Loucy (cell line): ENCODE data around the gene LY6G6F.

Source experiments
- H2AFZ ChIP-seq: fragments of 200-600 bp; sonication (generic); 2 replicates; pipeline ENCODE4 v1.6.0; 2016; ENCODE audit warnings: antibody characterized with exemption, mild to moderate bottlenecking, low read length, moderate library complexity
- H3F3A ChIP-seq: fragments of 200-600 bp; 2 replicates; pipeline ENCODE4 v1.6.0; 2016; ENCODE audit warnings: antibody characterized with exemption, low read depth, mild to moderate bottlenecking
- H3K27me3 ChIP-seq: fragments of 200-600 bp; sonication (generic); 2 replicates; pipeline ENCODE4 v1.6.1; 2014; ENCODE audit warnings: low read length, mild to moderate bottlenecking; ENCODE audit not compliant: insufficient read depth, poor library complexity, severe bottlenecking
- H3K36me3 ChIP-seq: fragments of 200-600 bp; sonication (generic); 2 replicates; pipeline ENCODE4 v1.6.1; 2016; ENCODE audit warnings: low read length; ENCODE audit not compliant: insufficient read depth
- H3K4me1 ChIP-seq: fragments of 200-600 bp; sonication (generic); 2 replicates; pipeline ENCODE4 v1.5.1; 2014; ENCODE audit warnings: low read length, mild to moderate bottlenecking; ENCODE audit not compliant: insufficient read depth, poor library complexity, severe bottlenecking
- H3K4me2 ChIP-seq: fragments of 200-600 bp; sonication (generic); 2 replicates; pipeline ENCODE4 v1.6.0; 2014; ENCODE audit warnings: antibody characterized with exemption, low read length, low read depth, mild to moderate bottlenecking; ENCODE audit not compliant: poor library complexity, severe bottlenecking
- H3K4me3 ChIP-seq: fragments of 200-600 bp; sonication (generic); 2 replicates; pipeline ENCODE4 v1.5.1; 2014; ENCODE audit warnings: low read length, mild to moderate bottlenecking, mixed read lengths; ENCODE audit not compliant: poor library complexity, severe bottlenecking
- H3K79me2 ChIP-seq: fragments of 200-600 bp; sonication (generic); 2 replicates; pipeline ENCODE4 v1.6.1; 2014; ENCODE audit warnings: low read length; ENCODE audit not compliant: insufficient read depth
- H3K9ac ChIP-seq: fragments of 200-600 bp; sonication (generic); 2 replicates; pipeline ENCODE4 v1.6.0; 2014; ENCODE audit warnings: mild to moderate bottlenecking, low read depth, low read length, moderate library complexity; ENCODE audit not compliant: poor library complexity, severe bottlenecking
- H3K9me2 ChIP-seq: fragments of 200-600 bp; sonication (generic); replicated peaks from 2 replicates; pipeline ENCODE4 v1.6.1; 2016; ENCODE audit warnings: low read depth, low read length, mixed read lengths
- H3K9me3 ChIP-seq: fragments of 200-600 bp; sonication (generic); 2 replicates; pipeline ENCODE4 v1.6.1; 2014; ENCODE audit warnings: mild to moderate bottlenecking, antibody characterized with exemption, low read length, low read depth; ENCODE audit not compliant: insufficient read depth
- H4K20me1 ChIP-seq: fragments of 200-600 bp; sonication (generic); 2 replicates; pipeline ENCODE4 v1.6.0; 2014; ENCODE audit warnings: antibody characterized with exemption, low read length, mild to moderate bottlenecking; ENCODE audit not compliant: insufficient read depth, poor library complexity, severe bottlenecking
- CTCF ChIP-seq: fragments of 200-600 bp; sonication (generic); conservative IDR thresholded peaks from 2 replicates; pipeline ENCODE4 v1.5.1; 2014; ENCODE audit warnings: mild to moderate bottlenecking, antibody characterized with exemption, low read length
- EZH2phosphoT487 ChIP-seq: fragments of 200-600 bp; IDR thresholded peaks from 2 replicates; pipeline ENCODE4 v1.6.1; 2018; ENCODE audit warnings: antibody characterized with exemption, mild to moderate bottlenecking, moderate library complexity, borderline replicate concordance

The LY6G6F gene

GRCh38 chr6:31676904-31677303, 29.8 kb upstream of the LY6G6F start:
- Histone ChIP-seq H3K9me3 (no peaks in the 10 kb centered on the region), H3K4me1 (peaks cover 8% of the 10 kb centered on the region), H3K27me3 (no peaks in the 10 kb centered on the region), H3K4me2 (no peak overlapping the region), H3K9ac (no peak overlapping the region), H3F3A (no peaks in the 10 kb centered on the region), H3K4me3 (no peak overlapping the region), H3K9me2 (no peaks in the 10 kb centered on the region), H3K79me2 (no peaks in the 10 kb centered on the region), H2AFZ (no peak overlapping the region), H3K36me3 (peaks cover 6% of the 10 kb centered on the region; the same call in 1 of the 2 replicates), H4K20me1 (no peaks in the 10 kb centered on the region)
- TF ChIP-seq EZH2phosphoT487, result no peak

- peaks cover 3% of the 10 kb centered on the region; the same call in 1 of the 2 replicates for H3K36me3 ChIP-seq
- TF ChIP-seq CTCF (no peak), EZH2phosphoT487 (no peak)
- no peak overlapping the region for H3K4me3 ChIP-seq
- H3K27me3 ChIP-seq, result no peaks in the 10 kb centered on the region
- H3K4me1 ChIP-seq, result peaks cover 8% of the 10 kb centered on the region
- no peaks in the 10 kb centered on the region for H3F3A ChIP-seq
- no peak overlapping the region for H3K4me2 ChIP-seq
- no peak overlapping the region for H3K9ac ChIP-seq
- H3K79me2 ChIP-seq, result no peaks in the 10 kb centered on the region
- H2AFZ ChIP-seq, result no peak overlapping the region
- H3K9me2 ChIP-seq, result no peaks in the 10 kb centered on the region
- H3K9me3 ChIP-seq, result no peaks in the 10 kb centered on the region
- H4K20me1 ChIP-seq, result no peaks in the 10 kb centered on the region
Observed at GRCh38 chr6:31677955-31678354, 28.7 kb upstream of the LY6G6F start.

- Histone ChIP-seq H3K4me2 (no peak within 1 kb of the TSS), H2AFZ (no peak within 1 kb of the TSS), H3K4me3 (no peak within 1 kb of the TSS)
Observed at GRCh38 chr6:31680226-31681134, 26.2 kb upstream of the LY6G6F start, which contains the start of gene LY6G5C. Gene LY6G5C (minus strand): TSS chr6:31681067. CDS start chr6:31680373, 694 bp downstream.

More at GRCh38 chr6:31680226-31681134, 26.2 kb upstream of the LY6G6F start, which contains the start of gene LY6G5C:
- no peaks in the 10 kb centered on the region for H3K79me2 ChIP-seq
- no peaks in the 10 kb centered on the region for H3K36me3 ChIP-seq
- TF ChIP-seq EZH2phosphoT487, result no peak
- TF ChIP-seq CTCF, result peak; percentile 40; the same call in 1 of the 2 replicates
- H3F3A ChIP-seq, result no peaks in the 10 kb centered on the region
- no peaks in the 10 kb centered on the region for H3K27me3 ChIP-seq
- H3K9me3 ChIP-seq, result no peaks in the 10 kb centered on the region
- no peaks in the 10 kb centered on the region for H4K20me1 ChIP-seq
- no peak within 1 kb of the TSS for H3K9ac ChIP-seq
- no peaks in the 10 kb centered on the region for H3K9me2 ChIP-seq
- H3K4me1 ChIP-seq, result peaks cover 8% of the 10 kb centered on the region
